ENCODE data around the gene RINL.
"Not testable (repeated sequence)": the region's sequence is repeated elsewhere in the genome, so short reads cannot be mapped to it uniquely, and the experiment has no call there.

RINL gene

GRCh38 chr19:38836159-38836982 lies 41.7 kb downstream of the RINL start:
- DNase-seq (ENCODE audit: low read depth in 2 of 2): no peak

GRCh38 chr19:38834590-38834989 lies 43.5 kb downstream of the RINL start:
- DNase-seq (ENCODE audit: low read depth in 2 of 2): no peak

- DNase-seq (ENCODE audit: low read depth in 2 of 2): no peak
Observed at GRCh38 chr19:38834104-38834490, 44.0 kb downstream of the RINL start.

- no peak for DNase-seq (ENCODE audit: low read depth in 2 of 2)
Observed at GRCh38 chr19:38833092-38833425, 45.0 kb downstream of the RINL start.

GRCh38 chr19:38831142-38831605 lies 46.9 kb downstream of the RINL start:
- DNase-seq (ENCODE audit: low read depth in 2 of 2): no peak

- DNase-seq (ENCODE audit: low read depth in 2 of 2): no peak
Observed at GRCh38 chr19:38830039-38830733, 47.9 kb downstream of the RINL start.

GRCh38 chr19:38829203-38829602 lies 48.9 kb downstream of the RINL start:
- not testable (repeated sequence) for DNase-seq (ENCODE audit: low read depth in 2 of 2)

- no peak for DNase-seq (ENCODE audit: low read depth in 2 of 2)
Observed at GRCh38 chr19:38826856-38827551, 51.1 kb downstream of the RINL start.

GRCh38 chr19:38825936-38826335 lies 52.1 kb downstream of the RINL start:
- not testable (repeated sequence) for DNase-seq (ENCODE audit: low read depth in 2 of 2)

GRCh38 chr19:38821230-38821825 lies 56.7 kb downstream of the RINL start:
- not testable (repeated sequence) for DNase-seq (ENCODE audit: low read depth in 2 of 2)

GRCh38 chr19:38819231-38819920 lies 58.7 kb downstream of the RINL start:
- no peak for DNase-seq (ENCODE audit: low read depth in 2 of 2)
